Stimulated activated CD4-positive, alpha-beta T cell treated with anti-CD3 and anti-CD28 coated beads, Interleukin-12 subunit alpha, Interleukin-12 subunit beta, amount 100 ng/mL, for 24 hours (primary cell): Measurements from ENCODE around the gene MYPOP.

Source experiments
- DNase-seq, 2 experiments: peaks; one replicate each; pipeline ENCODE4 v3.0.0-alpha.2; 2020; ENCODE audit warnings: low read depth in 2 of 2

MYPOP gene, protein sequence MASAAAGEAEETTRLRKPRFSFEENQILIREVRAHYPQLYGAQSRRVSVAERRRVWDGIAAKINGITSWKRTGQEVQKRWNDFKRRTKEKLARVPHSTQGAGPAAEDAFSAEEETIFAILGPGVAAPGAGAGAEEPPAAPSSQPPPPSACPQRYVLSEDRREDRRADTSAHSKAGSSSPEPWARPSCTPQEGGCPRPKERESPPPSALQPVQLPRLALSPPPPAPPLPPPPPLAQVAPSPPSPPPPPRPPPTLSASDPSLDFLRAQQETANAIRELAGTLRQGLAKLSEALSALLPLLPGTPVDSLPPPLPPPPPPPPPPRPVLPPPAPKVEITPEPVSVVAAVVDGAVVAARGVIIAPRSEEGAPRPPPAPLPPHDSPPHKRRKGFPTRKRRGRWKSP

DNA sequence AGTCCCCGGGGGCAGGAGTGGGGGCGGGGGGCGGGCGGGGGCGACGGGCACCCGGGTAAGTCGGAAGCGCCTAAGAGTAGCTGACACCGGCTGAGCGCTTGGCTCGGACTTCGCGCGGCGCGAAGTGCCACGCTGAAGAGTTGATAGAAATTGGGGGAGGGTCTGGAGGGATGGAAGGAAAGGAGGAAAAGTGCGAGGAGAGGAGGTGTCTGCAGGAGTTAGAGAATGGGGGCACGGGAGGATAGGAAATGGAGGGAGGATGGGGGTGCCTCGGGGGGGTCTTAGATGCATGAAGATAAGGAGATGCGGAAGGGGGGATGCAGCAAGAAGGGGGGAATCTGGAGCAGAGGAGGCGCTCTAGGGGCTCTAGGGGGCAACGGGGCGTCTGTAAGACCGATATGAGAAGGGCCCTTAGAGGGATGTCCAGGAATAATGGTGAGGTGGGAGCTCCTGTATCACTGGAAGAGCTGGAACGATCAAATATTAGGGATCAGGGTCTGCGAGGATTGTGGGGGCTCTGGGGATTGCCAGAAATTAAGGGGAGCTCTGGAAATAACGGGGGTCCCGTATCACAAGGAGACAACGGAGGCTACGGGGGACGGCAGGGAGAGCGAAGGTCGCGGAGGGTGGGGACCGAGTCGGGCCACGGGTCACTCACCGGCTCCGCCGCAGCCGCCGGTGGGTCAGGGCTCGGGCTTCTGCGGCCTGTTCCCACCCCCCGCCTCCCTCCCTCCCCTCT, at the start of gene MYPOP:
MYPOP (minus strand) TSS at position 702 of the 739 bp plus-strand sequence. CDS start 840 bp downstream, outside the sequence.
- DNase-seq, result no peak

DNA sequence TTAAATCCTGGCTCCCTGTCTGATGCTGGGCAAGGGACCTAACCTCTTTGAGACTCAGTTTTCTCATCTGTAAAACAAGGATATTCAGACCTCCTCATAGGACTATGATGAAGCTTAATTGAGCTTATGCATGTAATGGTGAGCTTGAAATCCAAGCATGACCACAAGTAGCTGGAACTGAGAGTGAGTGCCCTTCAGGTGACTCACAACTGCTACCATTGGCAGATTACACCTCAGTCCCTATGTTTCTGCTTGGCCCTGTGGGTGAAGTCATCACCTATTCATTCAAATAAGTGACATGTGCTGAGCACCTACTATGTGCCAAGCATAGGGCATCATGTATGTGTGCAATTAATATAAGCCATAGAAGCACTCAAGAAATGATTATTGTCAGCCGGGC, 45.5 kb upstream of the MYPOP start:
- no peak for DNase-seq

DNA sequence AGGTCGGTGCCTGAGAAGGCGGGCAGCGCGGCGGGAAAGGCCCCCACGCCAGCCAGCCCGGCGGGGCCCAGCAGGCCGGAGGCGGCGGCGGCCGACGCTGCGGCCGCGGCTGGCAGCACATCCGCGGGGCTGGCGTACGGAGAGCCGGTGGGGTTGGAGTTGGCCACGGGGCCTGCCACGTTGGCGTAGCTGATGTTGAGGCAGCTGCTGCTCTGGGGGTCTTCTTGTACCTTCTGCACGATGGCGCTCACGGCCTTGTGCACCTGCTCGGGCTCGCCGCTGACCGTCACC, 38.0 kb upstream of the MYPOP start:
- no peak for DNase-seq

- DNase-seq, result no peak
Observed at GRCh38 chr19:45939792-45940514, 37.5 kb upstream of the MYPOP start.

DNA sequence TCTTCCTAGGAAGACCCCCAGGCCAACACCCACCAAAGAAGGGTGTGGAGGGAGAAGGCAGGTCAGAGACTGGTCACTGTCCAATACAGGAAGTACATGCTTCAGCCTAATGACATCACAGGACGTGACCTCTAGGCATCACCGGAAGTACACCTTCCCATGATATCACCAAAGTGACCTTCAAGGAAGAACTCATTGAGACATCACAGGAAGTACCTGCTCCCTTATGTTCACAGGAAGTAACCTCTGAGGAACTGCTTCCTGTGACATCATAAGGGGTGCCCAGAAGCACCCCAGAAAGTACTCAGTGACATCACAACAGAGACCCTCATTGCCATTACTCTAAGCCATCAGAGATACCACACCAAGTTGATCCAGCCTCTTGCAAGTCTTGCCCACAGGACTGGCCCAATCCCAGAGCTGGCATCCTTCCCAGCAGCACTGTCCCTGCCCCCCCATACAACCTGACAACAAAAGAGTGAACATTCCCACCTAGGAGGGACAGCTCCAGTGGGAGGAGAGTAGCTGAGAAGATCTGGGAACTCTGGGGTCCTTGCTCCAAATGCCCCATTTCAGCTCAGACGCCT, 36.4 kb upstream of the MYPOP start:
- no peak for DNase-seq

DNA sequence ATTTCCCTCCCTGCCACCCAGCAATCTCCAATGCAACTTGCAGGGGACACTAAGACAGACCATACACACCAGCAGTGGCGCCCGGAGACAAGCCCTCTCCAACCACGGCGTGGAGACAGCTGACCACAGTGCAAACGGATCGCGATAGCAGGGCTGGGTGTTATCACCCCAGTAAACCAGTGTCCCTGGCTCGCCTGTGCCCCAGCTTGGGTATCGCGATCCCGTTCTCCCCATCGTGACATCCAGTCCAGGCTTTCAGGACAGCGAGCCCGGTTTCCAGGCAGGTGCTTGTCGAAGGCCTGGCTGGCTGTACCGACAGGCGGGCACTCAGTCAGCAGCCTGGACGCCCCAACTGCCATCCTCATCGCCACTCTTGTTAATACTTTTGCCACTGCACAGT, 32.9 kb upstream of the MYPOP start:
- DNase-seq, result no peak

- no peak for DNase-seq
Observed at GRCh38 chr19:45934551-45935230, 32.3 kb upstream of the MYPOP start.

- DNase-seq, result no peak
Observed at GRCh38 chr19:45933759-45934158, 31.3 kb upstream of the MYPOP start.

DNA sequence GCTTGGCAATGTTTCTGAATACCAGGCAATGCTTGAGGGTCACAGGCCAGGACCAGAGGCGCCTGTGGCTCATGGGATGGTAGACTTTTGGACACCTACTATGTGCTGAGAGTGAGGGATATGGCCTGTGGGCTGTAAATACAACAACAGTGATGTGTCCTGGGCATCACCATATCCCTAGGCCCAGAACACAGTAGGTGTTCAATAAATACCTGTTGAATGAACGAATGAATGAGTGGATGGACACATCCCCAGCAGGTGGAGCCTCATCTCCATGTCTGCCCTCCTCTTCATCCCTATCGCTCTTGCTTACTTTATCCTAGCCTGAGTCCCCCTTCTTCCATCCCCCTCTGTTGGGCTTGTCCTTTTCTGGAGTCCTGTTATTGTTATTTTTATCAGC, 28.6 kb upstream of the MYPOP start:
- no peak for DNase-seq

- no peak for DNase-seq
Observed at GRCh38 chr19:45929247-45929646, 26.8 kb upstream of the MYPOP start.

DNA sequence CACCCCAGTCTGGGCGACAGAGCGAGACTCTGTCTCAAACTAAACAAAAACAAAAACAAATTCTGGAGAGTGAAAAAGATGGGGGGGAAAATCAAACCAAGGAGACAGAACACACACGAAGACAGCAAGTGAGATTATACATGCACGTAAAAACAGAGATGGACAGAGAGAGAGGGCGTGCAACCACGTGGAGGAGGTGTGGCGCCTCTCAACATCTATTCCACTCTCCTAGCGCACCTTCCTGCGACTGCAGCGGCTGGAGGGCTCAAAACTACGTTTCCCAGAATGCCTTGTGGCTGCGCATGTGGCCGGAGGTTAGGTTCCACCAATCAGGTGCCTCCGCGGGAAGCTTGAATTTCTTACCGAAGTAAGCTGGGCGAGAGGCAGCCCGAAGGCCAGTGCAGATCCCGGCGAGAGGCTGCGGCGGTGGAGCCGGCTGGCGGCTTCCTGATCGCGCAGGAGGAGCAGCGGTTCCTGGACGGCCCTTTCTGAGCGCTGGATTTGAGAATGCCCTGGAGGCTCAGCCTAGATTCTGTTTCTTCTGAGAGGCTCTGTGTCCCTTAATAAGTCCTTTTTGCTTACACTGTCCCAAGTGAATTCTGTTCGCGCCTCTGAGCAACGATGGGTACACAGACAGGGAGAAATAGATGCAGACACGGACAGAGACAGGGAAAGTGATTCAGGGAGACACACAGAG, 25.3 kb upstream of the MYPOP start:
- peak; percentile 61 to 82 for DNase-seq

DNA sequence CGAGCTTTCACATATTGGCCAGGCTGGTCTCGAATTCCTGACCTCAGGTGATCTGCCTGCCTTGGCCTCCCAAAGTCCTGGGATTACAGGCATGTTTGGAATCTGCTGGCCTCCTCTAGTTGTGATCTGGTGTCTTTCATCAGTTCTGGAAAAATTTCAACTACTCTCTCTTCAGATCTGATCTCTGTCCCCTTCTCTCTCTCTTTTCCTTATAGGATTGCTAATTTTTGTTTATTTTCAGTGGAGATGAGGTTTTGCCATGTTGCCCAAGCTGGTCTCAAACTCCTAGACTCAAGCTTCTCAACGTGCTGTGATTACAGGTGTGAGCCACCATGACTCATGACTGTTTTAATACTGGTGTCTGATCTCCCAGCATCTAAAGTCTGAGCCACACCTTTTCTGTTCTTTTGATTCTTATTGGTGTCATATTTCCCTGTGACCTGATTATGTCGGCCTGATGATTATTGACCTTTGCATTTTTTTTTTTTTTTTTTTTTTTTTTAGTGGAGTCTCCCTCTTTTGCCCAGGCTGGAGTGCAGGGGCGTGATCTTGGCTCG, 22.6 kb upstream of the MYPOP start:
- DNase-seq, result no peak

DNA sequence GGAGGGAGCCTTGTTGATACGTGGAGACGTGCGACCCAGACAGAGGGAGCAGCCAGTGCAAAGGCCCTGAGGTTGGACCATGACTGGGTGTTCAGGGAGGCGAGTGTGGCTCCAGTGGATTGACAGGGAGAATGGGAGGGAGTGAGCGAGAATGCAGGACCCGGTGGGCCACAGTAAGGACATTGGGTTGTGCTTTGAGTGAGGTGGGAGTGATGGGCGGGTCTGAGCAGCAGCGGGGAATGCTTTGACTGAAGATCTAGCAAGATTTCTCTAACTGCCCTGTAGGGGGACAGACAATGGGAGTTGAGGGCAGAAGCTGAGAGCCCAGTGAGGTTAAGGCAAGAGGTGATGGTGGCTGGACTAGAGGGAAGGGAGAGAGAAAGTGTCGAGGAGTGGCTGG, 19.9 kb upstream of the MYPOP start:
- no peak for DNase-seq

GRCh38 chr19:45920458-45920857, 18.0 kb upstream of the MYPOP start:
- DNase-seq, result no peak

- no peak for DNase-seq
Observed at GRCh38 chr19:45919678-45920077, 17.3 kb upstream of the MYPOP start.

- DNase-seq, result no peak
Observed at GRCh38 chr19:45918721-45919120, 16.3 kb upstream of the MYPOP start.

DNA sequence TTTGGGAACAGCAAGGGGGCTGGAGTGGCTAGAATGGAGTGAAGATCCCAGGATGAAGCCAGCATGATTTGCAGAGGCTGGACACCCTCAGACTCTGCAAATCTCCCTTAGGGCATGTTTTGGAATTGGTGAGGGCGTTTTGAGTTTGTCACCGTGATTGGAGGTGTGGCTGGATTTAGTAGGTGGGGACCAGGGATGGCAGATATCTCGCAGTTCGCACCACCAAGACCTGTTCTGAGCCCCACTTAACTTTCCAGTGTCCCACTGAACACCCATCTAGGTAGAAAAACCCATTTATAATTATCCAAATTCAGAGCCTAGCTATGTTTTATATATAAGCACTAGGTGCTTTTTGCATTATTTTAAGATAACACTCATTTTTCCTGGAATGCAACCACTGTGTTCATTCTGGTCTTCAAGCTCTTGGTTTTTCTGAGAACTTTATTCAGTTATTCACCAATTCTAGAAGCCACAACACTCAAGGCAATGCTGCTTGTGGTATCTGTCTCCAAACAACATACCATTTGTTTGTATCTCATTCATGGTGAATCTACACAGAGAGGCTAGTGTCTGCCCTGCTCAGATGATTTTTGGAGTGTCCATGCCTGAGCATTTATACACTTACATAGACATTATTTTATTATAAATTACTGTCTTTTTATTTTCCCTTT, 15.1 kb upstream of the MYPOP start:
- no peak for DNase-seq

DNA sequence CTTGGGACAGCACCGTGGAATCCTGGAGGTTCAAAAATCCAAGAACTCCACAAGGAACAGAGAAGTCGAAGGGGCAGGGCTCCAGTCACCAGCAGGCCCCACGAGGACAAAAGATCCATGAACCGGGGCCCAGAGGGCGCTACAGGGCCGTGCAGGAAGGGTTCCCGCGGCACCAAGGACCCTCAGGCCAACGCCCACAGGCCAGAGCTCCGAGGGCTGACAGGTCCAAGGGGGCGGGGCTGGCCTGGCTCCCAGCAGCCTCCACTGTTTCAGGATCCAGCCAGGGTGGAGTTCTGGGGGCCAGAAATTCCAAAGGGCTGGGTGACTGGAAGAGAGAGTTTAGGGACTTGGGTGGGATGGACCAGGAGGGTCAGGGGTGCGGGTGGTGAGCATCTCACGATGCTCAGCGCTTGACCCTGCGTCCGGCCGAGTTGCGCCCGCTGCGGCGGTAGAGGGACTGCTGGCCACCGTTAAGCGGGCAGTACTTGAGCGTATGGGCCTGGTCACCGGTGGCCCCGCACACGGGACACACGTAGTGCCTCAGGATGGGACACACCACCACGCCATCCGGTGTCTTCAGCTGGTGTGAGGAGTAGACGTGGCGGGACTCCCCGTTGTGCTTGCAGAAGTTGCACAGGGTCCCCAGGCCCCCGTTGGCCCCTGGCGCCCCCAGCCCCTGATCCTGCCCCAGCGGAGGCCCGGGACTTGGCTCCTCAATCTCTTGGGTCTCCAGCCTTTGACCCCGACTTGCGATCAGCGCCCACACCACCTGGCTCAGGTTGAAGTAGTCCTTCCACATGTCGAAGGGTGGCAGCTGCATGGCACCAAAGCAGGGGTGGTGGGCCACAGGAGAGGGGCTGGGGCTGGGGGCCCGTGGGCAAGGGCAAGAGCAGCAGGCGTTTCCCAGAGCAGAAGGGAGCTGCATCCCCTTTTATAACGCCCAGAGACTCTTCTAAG, 11.7 kb upstream of the MYPOP start, which contains the start of gene NANOS2:
NANOS2 (minus strand) TSS at position 905 of the 957 bp plus-strand sequence; CDS start at position 820, 85 bp downstream.
- DNase-seq, result no peak

DNA sequence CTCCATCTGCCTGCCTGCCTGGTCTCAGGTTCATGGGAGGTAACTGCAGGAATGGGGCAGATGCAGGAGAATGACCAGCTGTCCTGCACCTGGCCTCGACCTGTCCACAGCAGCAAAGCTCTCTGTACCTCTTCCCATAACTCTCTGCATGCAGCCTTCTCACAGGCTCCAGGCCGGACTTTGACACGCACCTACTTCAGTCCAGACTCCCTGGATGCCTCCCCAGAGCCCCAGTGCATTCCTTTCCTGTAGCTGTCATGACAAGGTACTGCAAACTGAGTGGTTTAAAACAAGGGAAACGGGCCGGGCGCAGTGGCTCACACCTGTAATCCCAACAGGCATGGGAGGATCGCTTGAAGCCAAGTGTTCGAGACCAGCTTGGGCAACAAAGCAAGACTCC, 8.9 kb upstream of the MYPOP start:
- DNase-seq, result no peak
